Neural crest cell (in vitro differentiated cells): Measurements from ENCODE around the gene GALNT1. TPM values are rescaled to one million over a fixed set of nuclear protein-coding genes. Genes with fewer than 3 reads are reported as not detected.

Source experiments
- DNase-seq: peaks from one replicate; pipeline ENCODE4 v3.0.0; 2021; ENCODE audit warnings: low read depth, mixed read lengths, low spot score
- H3K27ac Mint-ChIP-seq: one replicate; pipeline ENCODE4 v1.8.0; 2021; ENCODE audit warnings: mild to moderate bottlenecking, mixed read lengths; ENCODE audit not compliant: unreplicated experiment
- H3K27me3 Mint-ChIP-seq: 2 replicates; pipeline ENCODE4 v1.8.0; 2021; ENCODE audit warnings: low read depth, mild to moderate bottlenecking, mixed read lengths
- H3K36me3 Mint-ChIP-seq: 2 replicates; pipeline ENCODE4 v1.8.0; 2021; ENCODE audit warnings: low read depth, mild to moderate bottlenecking, mixed read lengths
- H3K4me1 Mint-ChIP-seq: 2 replicates; pipeline ENCODE4 v1.8.0; 2021; ENCODE audit warnings: mixed read lengths
- H3K4me3 Mint-ChIP-seq: one replicate; pipeline ENCODE4 v1.8.0; 2021; ENCODE audit warnings: mild to moderate bottlenecking, mixed read lengths
- H3K9me3 Mint-ChIP-seq: 2 replicates; pipeline ENCODE4 v1.8.0; 2021; ENCODE audit warnings: mixed read lengths
- total RNA-seq: library from RNA; stranded (reverse); gene quantifications from 2 replicates; pipeline ENCODE4 v1.2.1, GENCODE V29; 2021
- TF ChIP-seq, protein P1 (sequence below): fragments of 200-600 bp; sonication (generic); conservative IDR thresholded peaks from 2 replicates; pipeline ENCODE4 v1.5.0; 2021; ENCODE audit warnings: antibody characterized with exemption, mild to moderate bottlenecking

The GALNT1 gene
- total RNA-seq, 1 donor from 2014 or later, result 93.5 TPM

DNA sequence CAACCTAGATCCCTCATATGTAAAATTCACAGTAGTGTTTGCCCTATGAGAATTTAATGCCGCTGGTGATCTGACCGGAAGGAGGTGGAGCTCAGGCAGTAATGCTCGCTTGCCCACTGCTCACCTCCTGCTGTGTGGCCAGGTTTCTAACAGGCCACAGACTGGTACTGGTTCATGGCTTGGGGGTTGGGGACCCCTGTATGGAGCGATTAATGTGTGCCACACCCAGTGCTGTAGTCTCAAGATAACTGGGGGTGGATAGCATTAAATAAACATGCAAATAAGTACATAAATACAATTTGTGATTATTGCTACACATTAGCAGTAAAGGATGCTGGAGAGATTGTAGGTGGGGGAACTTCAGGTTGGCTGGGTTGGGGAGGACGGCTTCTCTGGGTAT, 3.2 kb downstream of the GALNT1 start:
- Mint-ChIP-seq H3K36me3 (peaks cover 49% of the 10 kb centered on the region), H3K9me3 (peaks cover 28% of the 10 kb centered on the region), H3K4me1 (peaks cover 23% of the 10 kb centered on the region), H3K4me3 (peak overlapping the region; percentile 20), H3K27ac (no peak overlapping the region), H3K27me3 (no peaks in the 10 kb centered on the region)
- TF ChIP-seq, protein P1, sequence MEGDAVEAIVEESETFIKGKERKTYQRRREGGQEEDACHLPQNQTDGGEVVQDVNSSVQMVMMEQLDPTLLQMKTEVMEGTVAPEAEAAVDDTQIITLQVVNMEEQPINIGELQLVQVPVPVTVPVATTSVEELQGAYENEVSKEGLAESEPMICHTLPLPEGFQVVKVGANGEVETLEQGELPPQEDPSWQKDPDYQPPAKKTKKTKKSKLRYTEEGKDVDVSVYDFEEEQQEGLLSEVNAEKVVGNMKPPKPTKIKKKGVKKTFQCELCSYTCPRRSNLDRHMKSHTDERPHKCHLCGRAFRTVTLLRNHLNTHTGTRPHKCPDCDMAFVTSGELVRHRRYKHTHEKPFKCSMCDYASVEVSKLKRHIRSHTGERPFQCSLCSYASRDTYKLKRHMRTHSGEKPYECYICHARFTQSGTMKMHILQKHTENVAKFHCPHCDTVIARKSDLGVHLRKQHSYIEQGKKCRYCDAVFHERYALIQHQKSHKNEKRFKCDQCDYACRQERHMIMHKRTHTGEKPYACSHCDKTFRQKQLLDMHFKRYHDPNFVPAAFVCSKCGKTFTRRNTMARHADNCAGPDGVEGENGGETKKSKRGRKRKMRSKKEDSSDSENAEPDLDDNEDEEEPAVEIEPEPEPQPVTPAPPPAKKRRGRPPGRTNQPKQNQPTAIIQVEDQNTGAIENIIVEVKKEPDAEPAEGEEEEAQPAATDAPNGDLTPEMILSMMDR, result no peak
- no peak for DNase-seq

DNA sequence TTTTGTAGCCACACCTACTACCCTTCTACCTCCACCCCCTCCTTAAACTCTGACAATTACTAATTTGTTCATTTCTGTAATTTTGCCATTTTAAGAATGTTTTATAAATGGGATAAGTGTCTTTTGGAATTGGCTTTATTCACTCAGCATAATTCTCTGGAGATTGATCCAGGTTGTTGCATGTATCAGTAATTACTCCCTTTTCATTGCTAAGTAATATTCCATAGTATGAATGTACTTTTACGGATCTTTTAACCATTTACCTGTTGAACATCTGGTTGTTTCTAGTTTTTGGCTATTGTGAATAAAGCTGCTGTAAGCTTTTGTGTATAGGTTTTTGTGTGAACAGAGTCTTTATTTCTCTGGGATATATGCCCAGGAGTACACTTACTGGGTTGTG, 4.1 kb downstream of the GALNT1 start:
- H3K27me3 Mint-ChIP-seq, result no peaks in the 10 kb centered on the region
- peaks cover 28% of the 10 kb centered on the region for H3K9me3 Mint-ChIP-seq
- TF ChIP-seq, protein P1, result no peak
- H3K4me1 Mint-ChIP-seq, result peaks cover 26% of the 10 kb centered on the region
- no peak overlapping the region for H3K27ac Mint-ChIP-seq
- H3K36me3 Mint-ChIP-seq, result peaks cover 52% of the 10 kb centered on the region
- peak overlapping the region; percentile 28 for H3K4me3 Mint-ChIP-seq
- DNase-seq, result no peak

DNA sequence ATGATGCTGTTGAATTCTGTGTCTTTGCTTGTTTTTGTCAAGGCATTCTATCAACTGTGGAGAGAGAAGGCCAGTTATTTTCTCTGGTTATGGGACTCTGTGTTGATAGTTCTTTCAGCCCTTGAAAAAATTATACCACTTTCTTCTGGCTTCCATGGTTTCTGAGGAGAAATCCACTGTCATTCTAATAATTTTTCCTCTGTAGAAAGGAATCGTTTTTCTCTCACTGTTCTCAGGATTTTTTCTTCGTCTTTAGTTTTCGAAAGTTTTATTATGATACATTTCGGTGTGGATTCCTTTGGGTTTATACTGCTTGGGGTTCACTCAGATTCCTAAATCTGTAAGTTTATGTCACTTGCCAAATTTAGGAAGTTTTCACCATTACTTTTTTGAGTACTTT, 6.6 kb downstream of the GALNT1 start:
- H3K36me3 Mint-ChIP-seq, result peaks cover 50% of the 10 kb centered on the region
- H3K27me3 Mint-ChIP-seq, result no peaks in the 10 kb centered on the region
- H3K27ac Mint-ChIP-seq, result no peak overlapping the region
- H3K4me3 Mint-ChIP-seq, result no peak overlapping the region
- peaks cover 28% of the 10 kb centered on the region for H3K9me3 Mint-ChIP-seq
- TF ChIP-seq, protein P1, result no peak
- peaks cover 16% of the 10 kb centered on the region for H3K4me1 Mint-ChIP-seq
- DNase-seq, result no peak

DNA sequence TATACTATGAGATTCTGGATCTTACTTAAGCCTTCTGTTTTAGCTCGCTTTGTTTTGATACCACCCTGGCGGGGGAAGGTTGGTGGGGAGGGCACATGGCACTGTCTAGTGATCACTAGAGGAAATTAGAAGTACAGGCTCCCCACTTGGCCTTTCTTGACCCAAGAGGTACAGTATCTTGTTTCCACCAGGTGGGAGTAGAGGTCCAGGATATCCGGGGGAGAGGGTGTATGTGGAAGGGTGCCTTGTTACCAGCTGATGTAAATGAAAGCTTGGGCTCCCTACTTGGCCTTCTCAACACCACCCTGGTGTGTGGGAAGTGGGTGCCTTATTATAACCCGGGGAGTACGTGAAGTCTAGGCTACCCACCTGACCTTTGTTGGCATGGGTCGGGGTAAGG, 7.5 kb downstream of the GALNT1 start:
- no peak for DNase-seq
- H3K9me3 Mint-ChIP-seq, result peaks cover 28% of the 10 kb centered on the region
- H3K4me1 Mint-ChIP-seq, result peaks cover 10% of the 10 kb centered on the region
- H3K36me3 Mint-ChIP-seq, result peaks cover 46% of the 10 kb centered on the region
- no peaks in the 10 kb centered on the region for H3K27me3 Mint-ChIP-seq
- H3K4me3 Mint-ChIP-seq, result no peak overlapping the region
- TF ChIP-seq, protein P1, result no peak
- H3K27ac Mint-ChIP-seq, result no peak overlapping the region

DNA sequence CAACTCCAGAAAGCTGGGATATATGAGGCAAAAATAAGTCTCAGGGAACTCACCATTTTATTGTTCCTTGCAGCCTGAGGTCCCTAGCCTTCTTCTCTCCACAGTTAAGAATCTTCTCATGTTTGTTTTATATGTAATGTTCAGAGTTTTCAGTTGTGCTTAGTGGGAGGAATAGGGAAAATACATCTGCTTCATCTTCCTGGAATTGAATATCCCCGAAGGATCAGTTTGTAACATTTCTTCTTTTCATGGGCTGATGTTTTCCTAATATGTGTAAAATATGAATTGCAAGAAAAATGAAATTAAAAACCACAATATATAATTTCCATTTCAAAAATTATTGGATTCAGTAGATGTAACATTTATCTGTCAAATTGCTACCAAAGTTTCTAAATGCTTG, 8.0 kb downstream of the GALNT1 start:
- DNase-seq, result no peak
- peaks cover 12% of the 10 kb centered on the region for H3K4me1 Mint-ChIP-seq
- no peak overlapping the region for H3K4me3 Mint-ChIP-seq
- no peaks in the 10 kb centered on the region for H3K27me3 Mint-ChIP-seq
- H3K27ac Mint-ChIP-seq, result no peak overlapping the region
- H3K36me3 Mint-ChIP-seq, result peaks cover 42% of the 10 kb centered on the region
- H3K9me3 Mint-ChIP-seq, result peaks cover 25% of the 10 kb centered on the region
- TF ChIP-seq, protein P1, result no peak

DNA sequence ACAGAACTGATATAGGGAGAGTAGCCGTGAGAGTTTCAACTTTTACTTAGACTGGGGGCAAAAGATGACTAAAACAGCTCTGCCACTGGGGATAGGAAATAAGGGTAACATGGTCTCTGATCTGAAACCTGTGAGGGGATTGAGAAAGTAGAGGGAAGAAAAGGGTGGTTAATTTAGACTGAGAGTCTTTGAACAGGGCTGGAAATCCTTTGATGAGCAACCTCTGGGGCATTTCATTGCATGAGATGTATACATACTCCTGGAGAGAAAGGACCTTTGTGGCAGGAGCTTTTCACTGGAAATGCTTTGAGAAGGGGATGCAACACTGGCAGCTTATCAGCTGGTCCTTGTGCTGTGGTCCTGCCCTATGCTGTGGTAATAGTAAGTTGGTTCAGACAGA, 9.4 kb downstream of the GALNT1 start:
- no peaks in the 10 kb centered on the region for H3K27me3 Mint-ChIP-seq
- H3K27ac Mint-ChIP-seq, result no peak overlapping the region
- H3K9me3 Mint-ChIP-seq, result peaks cover 19% of the 10 kb centered on the region
- no peak overlapping the region for H3K4me3 Mint-ChIP-seq
- H3K36me3 Mint-ChIP-seq, result peaks cover 32% of the 10 kb centered on the region
- DNase-seq, result no peak
- TF ChIP-seq, protein P1, result no peak
- peaks cover 20% of the 10 kb centered on the region for H3K4me1 Mint-ChIP-seq
